Glutamatergic neuron (in vitro differentiated cells): ENCODE data around the gene ARHGEF33. TPM values are rescaled to one million over a fixed set of nuclear protein-coding genes. Genes with fewer than 3 reads are reported as not detected.

Source experiments
- DNase-seq: peaks from one replicate; pipeline ENCODE4 v3.0.0; 2022
- H3K27ac Mint-ChIP-seq: one replicate; pipeline ENCODE4 v1.8.0; 2020; ENCODE audit warnings: mild to moderate bottlenecking, mixed read lengths, inconsistent platforms; ENCODE audit not compliant: unreplicated experiment
- H3K27me3 Mint-ChIP-seq: one replicate; pipeline ENCODE4 v1.8.0; 2020; ENCODE audit warnings: mild to moderate bottlenecking, moderate library complexity, mixed read lengths, inconsistent platforms; ENCODE audit not compliant: unreplicated experiment
- H3K36me3 Mint-ChIP-seq: one replicate; pipeline ENCODE4 v1.8.0; 2020; ENCODE audit warnings: mild to moderate bottlenecking, mixed read lengths, inconsistent platforms; ENCODE audit not compliant: unreplicated experiment
- H3K4me1 Mint-ChIP-seq: one replicate; pipeline ENCODE4 v1.8.0; 2020; ENCODE audit warnings: mild to moderate bottlenecking, low read depth, mixed read lengths, inconsistent platforms; ENCODE audit not compliant: unreplicated experiment
- H3K4me3 Mint-ChIP-seq: one replicate; pipeline ENCODE4 v1.8.0; 2020; ENCODE audit warnings: mild to moderate bottlenecking, mixed read lengths, inconsistent platforms; ENCODE audit not compliant: unreplicated experiment
- H3K9me3 Mint-ChIP-seq: one replicate; pipeline ENCODE4 v1.8.0; 2020; ENCODE audit warnings: mild to moderate bottlenecking, moderate library complexity, mixed read lengths, inconsistent platforms; ENCODE audit not compliant: unreplicated experiment
- total RNA-seq: library from RNA; stranded (reverse); fragmentation: NEBNext Ultra II Directional; extraction: Animal tissue kit (Norgen Biotek cat#: 25700); gene quantifications from one replicate; pipeline ENCODE4 v1.2.1, GENCODE V29; 2021; ENCODE audit not compliant: unreplicated experiment
- TF ChIP-seq, protein P1 (sequence below): fragments of 200-600 bp; sonication (generic); IDR thresholded peaks from one replicate; pipeline ENCODE4 v1.5.0; 2021; ENCODE audit not compliant: partially characterized antibody, unreplicated experiment

ARHGEF33 gene
- total RNA-seq, 1 donor from 2014 or later, result 1.1 TPM

DNA sequence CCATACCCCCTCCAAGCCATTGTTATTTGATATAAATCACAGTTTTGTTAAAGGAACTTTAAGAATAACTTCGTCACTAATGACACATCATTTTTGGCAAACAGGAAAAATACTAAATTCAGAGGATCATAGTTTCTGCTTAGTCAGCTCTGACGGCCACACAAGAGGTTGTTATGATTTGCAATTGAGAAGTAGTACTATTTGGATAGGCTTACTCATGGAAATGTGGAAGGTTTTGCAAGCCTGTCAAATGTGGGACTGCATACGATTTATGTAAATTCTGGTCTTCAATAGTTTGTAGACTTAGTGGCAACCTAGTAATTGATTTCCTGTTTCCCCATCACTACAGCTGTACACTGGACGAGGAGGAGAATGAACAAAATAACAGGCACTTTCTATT, 108.1 kb downstream of the ARHGEF33 start:
- DNase-seq, result no peak
- TF ChIP-seq, protein P1, sequence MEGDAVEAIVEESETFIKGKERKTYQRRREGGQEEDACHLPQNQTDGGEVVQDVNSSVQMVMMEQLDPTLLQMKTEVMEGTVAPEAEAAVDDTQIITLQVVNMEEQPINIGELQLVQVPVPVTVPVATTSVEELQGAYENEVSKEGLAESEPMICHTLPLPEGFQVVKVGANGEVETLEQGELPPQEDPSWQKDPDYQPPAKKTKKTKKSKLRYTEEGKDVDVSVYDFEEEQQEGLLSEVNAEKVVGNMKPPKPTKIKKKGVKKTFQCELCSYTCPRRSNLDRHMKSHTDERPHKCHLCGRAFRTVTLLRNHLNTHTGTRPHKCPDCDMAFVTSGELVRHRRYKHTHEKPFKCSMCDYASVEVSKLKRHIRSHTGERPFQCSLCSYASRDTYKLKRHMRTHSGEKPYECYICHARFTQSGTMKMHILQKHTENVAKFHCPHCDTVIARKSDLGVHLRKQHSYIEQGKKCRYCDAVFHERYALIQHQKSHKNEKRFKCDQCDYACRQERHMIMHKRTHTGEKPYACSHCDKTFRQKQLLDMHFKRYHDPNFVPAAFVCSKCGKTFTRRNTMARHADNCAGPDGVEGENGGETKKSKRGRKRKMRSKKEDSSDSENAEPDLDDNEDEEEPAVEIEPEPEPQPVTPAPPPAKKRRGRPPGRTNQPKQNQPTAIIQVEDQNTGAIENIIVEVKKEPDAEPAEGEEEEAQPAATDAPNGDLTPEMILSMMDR, result no peak
- no peaks in the 10 kb centered on the region for H3K4me1 Mint-ChIP-seq
- no peaks in the 10 kb centered on the region for H3K36me3 Mint-ChIP-seq
- no peaks in the 10 kb centered on the region for H3K27me3 Mint-ChIP-seq
- no peak overlapping the region for H3K27ac Mint-ChIP-seq
- H3K9me3 Mint-ChIP-seq, result no peaks in the 10 kb centered on the region
- no peak overlapping the region for H3K4me3 Mint-ChIP-seq

DNA sequence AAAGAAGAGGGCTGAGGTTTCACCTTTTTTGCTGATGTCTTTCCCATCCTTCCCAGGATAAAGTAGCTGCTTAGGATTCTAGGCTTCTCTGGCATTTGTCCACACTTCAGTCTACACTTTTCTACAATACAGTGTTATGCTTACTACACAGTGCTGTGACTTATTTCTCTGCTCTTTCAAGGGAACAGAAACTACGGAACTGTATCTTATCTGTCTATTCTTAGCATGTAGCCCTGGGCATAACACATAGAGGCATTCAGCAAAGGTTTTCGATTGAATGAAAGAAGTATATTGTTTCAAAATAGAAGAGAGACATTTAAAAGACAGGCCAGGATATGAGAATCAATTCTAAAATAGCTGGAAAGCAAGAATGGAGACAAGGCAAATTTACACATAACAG, 110.9 kb downstream of the ARHGEF33 start:
- Mint-ChIP-seq H3K36me3 (no peaks in the 10 kb centered on the region), H3K27me3 (no peaks in the 10 kb centered on the region), H3K9me3 (no peaks in the 10 kb centered on the region), H3K4me1 (no peaks in the 10 kb centered on the region), H3K27ac (no peak overlapping the region), H3K4me3 (no peak overlapping the region)
- TF ChIP-seq, protein P1, result no peak
- DNase-seq, result no peak

DNA sequence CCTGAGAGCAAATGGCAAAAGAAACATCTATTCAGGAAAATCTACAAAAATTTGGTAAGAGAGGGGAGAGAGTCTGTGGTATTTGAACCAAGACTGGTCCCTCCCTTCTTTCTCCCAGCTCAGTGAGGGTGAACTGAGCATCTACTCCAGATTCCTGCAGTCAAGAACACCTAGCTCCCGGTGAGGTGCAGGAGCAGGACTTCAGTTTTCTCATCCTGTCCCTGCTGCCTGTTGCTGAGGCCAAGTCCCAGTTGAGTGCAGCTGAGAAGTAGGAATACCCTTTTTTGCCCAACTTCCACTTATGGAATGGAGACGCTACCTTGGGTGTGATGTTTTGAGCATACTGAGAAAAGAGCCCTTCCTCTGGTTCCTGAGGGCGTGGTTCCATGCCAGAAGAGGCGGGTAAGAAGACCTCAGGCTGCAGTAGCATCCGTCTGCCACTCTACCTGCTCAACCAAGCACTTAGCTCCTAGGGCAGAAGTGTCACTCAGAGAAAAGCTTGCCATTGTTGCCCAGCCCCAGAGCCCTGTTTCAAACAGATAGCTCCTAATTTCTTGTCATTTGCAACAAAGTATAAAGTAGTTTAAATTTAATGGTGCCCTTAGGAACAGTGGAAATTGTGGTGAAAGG, 118.3 kb downstream of the ARHGEF33 start:
- no peaks in the 10 kb centered on the region for H3K4me1 Mint-ChIP-seq
- no peak for DNase-seq
- TF ChIP-seq, protein P1, result no peak
- H3K27ac Mint-ChIP-seq, result no peak overlapping the region
- no peak overlapping the region for H3K4me3 Mint-ChIP-seq
- no peaks in the 10 kb centered on the region for H3K9me3 Mint-ChIP-seq
- H3K36me3 Mint-ChIP-seq, result peaks cover 11% of the 10 kb centered on the region
- H3K27me3 Mint-ChIP-seq, result no peaks in the 10 kb centered on the region

DNA sequence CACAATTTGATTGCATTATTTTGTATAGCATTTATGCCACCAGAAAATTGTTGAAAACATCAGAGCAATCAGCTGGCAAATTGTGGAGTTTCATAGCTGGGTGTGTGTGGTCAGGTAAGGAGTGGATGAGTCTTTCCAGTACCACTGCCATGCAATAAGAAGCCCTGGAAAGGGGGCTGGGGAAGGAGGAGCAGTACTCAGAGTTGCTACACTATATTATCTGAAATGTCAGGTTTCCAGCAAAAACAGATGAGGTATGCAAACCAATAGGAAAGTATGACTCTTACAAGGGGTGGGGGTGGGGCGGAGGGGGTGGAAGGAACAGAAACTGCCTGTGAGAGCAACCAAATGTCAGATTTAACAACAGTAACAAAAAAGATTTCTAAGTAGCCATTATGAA, 119.0 kb downstream of the ARHGEF33 start:
- DNase-seq, result no peak
- Mint-ChIP-seq H3K4me3 (no peak overlapping the region), H3K27ac (no peak overlapping the region), H3K4me1 (no peaks in the 10 kb centered on the region), H3K36me3 (peaks cover 11% of the 10 kb centered on the region), H3K27me3 (no peaks in the 10 kb centered on the region), H3K9me3 (no peaks in the 10 kb centered on the region)
- TF ChIP-seq, protein P1, result no peak

DNA sequence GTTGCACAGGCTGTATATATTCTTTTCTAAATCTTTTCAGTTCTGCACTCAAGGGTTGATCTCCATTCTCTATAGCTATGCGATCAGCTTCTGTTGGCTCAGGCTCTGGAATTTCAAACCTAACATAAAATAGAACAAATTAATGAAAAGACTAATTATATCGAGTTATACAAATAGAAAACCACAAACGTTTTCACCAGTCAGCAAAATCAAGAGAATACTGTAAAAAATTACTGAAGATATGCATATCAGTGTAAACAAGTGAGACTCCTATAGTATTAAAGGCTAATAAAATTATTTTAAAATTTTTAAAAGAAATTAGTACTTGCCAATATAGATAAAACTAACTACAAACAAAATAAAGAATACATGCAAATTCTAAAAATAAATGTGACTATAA, 124.2 kb downstream of the ARHGEF33 start:
- no peaks in the 10 kb centered on the region for H3K4me1 Mint-ChIP-seq
- peaks cover 10% of the 10 kb centered on the region for H3K36me3 Mint-ChIP-seq
- no peak overlapping the region for H3K4me3 Mint-ChIP-seq
- no peaks in the 10 kb centered on the region for H3K9me3 Mint-ChIP-seq
- TF ChIP-seq, protein P1, result no peak
- H3K27ac Mint-ChIP-seq, result no peak overlapping the region
- no peaks in the 10 kb centered on the region for H3K27me3 Mint-ChIP-seq
- no peak for DNase-seq
